ENCODE data around the gene ITGA3.
"Not testable (repeated sequence)": the region's sequence is repeated elsewhere in the genome, so short reads cannot be mapped to it uniquely, and the experiment has no call there.

Gene ITGA3

DNA sequence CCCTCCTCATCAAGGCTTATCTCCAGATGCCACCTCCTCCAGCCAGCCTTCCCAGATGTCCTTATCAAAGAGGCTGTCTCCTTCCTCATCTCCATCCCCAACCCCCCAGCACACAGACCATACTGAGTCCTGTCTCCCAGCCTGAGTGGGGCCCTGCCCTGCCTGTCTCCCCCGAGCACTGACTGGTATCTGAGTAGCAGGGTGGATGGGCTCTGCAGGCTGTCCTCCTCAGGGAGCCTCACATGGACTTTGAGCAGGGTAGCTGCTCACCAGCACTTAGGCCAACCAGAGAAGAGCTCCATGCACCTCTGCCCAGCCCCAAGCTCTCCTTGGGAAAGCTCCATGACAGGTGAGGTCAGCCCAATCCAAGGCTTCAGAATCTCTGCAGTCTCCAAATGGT lies 20.0 kb upstream of the ITGA3 start:
- DNase-seq: no peak

DNA sequence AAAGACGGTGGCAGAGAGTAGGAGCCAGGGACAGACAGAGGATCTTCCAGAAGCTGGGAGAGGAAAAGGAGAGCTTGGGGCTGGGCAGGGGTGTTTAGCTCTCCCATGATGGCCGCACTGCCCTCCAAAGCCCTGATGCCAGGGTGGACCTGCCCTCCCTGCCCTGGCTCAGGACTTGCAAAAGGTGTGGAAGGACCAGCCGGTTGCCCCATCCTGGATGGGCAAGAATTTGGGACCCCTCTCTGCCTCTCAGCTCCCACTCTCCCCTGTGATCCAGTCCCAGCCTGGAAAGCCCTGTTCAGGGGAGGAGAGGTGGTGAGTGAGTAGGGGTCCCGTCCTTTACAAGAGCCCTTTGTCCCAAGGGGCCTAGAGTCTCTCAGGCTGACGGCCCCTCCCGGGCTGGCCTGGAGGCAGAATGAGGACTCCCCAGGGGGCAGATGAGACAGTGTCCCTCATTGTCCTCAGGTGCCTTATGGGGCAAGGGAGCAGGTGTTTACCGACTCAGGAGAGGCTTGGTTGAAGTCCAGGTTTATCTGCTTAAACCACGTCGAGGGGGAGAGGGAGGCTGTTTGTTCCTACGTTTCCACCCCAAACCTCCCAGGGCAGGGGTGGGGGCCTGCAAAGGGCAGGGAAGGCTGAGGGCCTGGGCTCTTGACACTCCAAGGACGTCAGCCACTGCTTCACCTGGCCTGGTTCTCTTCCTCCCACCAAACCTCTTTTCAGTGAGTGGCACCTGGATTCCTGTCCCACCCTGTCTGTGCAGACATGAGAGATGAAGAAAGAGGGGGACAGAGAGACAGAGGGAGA lies 19.3 kb upstream of the ITGA3 start:
- no peak for DNase-seq

DNA sequence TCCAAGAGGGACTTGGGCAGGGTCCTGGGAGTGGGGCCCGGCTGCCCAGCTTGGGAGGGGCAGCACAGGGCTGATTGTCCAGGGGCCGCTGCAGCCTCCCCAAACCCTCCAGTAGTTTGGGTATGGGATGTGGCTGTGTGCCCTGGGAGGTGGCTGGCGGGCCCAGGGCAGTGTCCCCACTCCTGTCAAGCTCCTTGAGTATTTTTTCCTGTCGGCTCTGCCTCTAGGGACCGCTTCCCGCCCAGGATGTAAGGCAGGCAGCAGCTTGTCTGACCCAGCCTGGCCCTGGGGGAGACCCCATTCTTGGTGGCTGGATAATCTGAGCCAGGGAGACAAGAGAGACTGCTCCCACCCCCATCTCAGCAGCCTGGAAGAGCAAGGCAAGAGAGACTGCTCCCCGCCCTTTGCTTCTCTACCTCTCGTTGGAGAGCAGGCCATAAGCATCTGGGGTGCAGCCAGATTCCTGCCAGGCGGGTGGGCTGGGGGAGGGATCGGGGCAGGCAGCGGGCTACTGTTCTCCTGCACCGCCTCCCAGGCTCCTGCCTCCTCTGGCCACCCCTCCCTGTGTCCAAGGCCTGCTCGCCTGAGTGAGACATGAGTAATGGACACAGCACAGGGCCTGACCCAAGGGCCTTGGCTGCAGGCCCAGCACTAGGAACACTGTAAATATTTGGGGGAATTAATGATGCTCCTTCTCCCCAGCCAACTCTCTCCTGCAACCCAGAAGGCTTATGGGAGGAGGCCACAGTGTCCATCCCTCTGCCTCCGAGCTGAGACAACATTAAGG lies 18.4 kb upstream of the ITGA3 start:
- no peak for DNase-seq

DNA sequence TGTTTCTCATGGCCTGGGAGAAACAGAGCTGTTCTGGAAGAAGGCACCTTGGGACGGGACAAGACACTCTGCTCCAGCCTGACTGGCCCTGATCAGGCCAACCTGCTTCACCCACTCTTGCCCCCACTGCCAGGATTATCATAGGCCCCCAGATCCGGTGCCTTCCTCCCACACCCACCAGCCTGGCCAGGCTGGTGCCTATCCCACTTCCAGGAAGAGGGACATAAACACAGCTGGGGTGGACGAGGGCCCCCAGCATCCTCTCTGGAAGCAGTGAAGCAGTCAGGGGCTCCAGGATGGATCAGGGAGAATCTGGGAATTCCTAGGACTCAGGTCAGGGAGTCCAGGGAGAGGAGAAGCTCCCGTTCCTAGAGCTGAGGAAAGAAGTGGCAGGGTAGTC lies 16.9 kb upstream of the ITGA3 start:
- DNase-seq: no peak

DNA sequence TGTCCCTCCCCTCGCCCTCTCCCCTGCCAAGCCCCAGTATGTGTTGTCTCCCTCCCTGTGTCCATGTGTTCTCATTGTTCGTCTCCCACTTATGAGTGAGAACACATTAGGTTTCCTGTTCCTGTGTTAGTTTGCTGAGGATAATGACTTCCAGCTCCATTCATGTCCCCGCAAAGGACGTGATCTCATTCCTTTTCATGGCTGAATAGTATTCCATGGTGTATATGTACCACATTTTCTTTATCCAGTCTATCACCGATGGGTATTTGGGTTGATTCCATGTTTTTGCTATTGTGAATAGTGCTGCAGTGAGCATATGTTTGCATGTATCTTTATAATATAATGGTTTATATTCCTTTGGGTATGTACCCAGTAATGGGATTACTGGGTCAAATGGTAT lies 15.4 kb upstream of the ITGA3 start:
- not testable (repeated sequence) for DNase-seq

DNA sequence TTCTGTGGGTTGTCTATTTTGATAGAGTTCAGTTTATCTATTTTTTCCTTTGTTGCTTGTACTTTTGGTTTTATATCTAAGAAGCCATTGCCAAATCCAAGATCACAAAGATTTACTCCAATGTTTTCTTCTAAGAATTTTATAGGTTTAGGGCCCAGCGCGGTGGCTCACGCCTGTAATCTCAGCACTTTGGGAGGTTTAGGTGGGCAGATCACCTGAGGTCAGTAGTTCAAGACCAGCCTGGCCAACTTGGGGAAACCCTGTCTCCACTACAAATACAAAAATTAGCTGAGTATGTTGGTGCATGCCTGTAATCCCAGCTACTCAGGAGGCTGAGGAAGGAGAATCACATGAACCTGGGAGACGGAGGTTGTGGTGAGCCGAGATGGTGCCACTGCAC lies 13.7 kb upstream of the ITGA3 start:
- no peak for DNase-seq

DNA sequence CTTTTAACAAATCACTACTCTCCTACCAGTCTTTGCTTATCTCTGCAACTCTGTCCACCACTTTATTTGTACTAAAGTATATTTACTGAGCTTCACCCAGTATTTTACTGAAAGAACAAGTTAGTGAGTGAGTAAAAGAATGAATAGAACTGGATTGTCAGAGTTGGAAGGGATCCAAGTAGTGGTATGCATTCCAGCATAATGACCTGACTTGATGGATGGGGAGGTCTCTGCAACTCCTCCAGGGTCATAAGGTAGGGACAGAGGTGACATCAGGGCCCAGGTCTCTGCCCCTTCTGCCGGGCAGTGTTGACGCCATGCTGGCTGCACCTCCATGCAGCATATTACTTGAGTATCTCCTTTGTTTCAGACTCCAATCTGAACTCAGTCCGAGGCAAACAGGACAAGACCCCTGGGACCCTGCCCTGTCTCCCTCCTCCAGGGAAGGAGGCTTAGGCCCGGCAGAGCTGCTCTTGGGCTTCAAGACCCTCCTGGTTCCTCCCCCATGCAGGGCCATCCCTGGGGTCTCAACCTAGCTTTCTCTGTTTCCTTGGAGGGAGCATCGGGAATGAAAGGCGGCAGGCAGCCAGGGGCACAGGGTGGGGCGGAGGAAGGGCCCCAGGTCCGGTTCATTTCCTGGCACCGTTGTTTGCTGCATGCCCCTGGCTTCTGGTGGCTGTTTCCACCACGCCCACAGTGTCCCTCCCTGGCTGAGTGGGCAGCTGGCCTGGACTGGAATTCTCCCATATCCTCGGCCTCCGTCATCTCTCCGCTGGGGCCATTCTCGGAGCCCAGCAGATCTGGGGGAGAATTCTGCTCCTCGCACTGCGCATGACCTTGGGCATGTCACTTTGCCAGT lies 12.4 kb upstream of the ITGA3 start:
- no peak for DNase-seq

DNA sequence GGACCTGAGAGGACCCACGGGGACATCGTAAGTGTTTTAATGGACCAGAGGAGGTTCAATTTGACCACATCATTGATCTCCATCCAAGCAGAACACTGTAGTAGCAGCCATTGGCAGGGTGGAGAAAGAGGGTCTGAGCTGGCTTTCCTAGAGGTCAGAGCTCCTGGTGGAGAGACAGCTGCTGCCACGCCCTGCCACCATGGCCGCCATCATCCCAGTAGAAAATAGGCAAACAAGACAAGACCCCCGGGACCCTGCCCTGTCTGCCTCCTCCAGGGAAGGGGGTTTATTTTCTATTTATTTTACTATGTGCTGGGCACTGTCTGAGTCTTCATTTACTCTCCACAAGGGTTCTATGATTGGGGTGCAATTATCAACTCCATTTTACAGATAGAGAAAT lies 11.4 kb upstream of the ITGA3 start:
- DNase-seq: no peak

DNA sequence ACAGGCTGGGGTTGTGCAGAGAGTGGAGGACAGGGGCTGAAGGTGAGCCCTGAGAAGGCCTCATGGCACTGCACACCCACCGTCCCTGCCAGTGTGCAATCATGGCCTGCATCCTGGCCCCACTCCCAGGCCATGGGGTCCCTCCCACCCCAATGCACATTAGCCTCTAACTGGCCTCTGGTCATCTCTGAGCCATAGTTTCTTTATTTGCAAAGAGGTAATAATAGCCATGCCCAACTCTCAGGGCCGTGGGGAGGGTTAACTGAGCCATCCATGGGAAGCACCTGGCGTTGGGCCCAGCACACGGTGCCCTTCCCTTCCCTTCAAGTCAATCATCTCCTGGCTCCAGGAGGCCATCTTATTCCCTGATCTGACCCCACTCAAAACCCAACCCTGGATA lies 10.8 kb upstream of the ITGA3 start:
- DNase-seq: no peak

DNA sequence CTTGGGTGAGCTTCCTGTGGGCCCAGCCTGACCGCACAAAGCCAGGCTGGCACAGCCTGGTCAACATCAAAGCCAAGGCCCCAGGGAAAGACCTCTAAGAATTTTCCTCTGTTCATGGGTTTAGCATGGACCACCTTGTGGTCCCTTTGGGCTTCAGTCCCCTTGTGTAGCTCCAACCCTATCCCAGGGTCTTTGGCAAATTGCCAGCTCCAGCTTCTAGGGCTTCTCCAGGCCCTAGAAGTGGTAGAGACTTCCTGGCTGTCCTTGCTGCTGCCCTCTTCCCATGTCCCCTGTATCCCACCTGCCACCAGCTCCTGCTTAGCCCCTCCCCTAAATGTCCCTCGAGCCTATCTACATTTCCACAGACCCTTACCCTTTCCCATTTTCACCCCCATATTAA lies 9.7 kb upstream of the ITGA3 start:
- no peak for DNase-seq

DNA sequence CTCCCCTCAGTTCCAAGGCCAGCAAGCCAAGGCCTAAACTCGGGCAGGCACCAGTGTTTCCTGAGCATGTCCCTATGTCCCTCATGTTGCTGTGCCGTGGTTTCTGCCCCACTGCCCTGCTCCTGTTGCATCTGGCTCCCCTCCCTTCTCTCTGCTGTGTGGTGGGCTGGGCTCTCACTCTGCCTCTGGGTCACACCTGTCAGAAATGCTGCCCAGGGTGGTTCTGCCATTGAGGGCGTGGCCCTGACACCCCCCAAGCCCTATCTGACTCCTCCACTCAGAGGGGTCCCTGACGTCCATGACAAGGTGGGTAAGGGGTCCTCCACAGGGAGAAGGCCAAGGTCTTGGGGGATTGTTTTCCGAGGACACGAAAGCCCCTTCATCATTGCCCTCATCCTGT lies 9.2 kb upstream of the ITGA3 start:
- DNase-seq: no peak

DNA sequence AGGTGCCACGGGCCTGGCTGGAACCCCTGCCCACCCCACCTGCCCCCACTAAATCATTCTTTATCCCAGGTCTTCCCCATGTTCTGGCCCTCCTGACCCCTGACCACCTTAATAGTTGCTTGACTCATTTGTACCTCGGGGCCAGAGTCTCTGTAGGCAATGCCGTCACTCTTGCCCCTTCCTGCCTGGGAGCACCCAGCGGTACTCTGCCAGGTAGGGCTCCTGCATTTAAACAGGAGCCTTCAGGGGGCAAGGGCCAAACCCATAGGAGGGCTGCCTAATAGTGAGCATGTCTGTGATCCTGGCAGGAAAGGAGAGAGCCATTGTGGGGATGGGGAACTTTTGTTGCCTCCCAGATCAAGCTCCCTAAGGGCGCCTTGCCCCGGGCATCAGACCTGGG lies 8.8 kb upstream of the ITGA3 start:
- no peak for DNase-seq

DNA sequence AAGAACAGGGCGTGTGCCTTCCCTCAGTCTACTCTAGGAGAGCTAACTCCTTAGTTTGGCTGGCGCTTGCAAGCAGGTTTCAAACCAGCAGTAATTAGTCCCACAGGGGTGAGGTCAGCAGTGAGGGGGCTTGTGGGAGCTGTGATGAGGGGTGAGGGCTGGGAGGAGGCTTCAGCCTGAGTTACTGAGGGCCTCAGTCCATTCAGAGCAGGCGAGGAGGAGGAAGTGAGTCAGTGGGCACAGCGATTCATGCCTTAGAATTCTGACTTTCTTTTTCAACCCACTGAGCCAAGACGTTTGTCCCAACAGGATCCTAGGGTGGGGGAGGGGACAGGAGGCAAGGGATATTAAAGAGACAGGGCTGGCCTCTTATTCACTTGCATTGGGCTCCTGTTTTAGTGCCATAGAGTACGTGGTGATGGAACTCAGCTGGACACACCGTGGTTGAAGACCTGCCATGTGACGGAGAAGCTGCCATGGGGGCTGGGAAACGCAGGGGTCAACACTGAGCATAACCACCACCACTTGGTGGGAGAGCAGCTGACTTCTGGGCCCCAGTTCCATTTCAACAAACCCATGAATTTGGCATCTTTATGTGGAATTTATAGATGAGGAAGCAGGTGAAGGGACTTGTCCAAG lies 8.3 kb upstream of the ITGA3 start:
- no peak for DNase-seq

DNA sequence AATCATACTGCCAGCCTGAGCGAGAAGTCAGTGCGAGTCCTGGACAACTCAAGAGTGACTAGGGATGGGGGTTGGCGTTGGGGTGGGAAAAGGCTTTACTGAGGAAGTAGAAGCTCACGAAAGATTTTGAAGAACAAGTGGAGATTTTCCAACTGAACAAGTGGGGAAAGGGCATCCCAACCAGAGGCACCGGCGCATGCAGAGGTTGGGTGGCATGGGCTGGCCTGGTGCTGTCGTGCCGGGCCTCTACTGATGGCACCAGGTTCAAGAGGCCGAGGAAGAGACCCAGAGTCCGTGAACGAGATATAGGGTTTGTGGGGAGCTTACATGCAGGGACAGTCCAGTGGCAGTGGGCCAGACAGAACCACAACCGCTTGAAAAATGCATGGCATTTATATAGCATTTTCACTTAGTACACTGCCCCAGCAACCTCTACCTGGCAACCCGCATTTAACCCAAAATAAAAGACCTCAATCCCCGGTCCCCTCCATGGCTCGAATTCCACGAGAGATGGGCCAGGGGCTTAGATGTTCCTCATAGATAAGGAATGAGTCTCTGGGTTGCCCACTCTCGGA lies 7.7 kb upstream of the ITGA3 start:
- no peak for DNase-seq

DNA sequence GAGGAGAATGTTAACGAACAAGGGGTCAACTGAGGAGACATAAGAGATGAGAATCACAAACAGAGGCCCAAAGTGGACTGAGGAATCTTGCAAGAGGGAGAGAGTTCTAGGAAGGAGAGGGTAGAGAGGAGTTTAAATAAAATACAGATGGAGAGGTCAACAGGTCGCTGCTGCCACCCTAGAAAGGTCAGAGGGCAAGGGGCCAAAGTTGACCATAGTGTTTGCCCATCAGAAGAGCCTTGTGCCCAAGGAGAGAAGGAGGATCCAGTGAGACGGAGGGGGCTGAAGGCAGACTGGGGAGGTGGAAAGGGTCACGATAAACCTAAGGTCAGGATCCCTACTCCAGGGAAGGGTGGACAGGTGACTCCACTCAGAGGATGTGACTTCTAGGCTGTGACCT lies 6.9 kb upstream of the ITGA3 start:
- no peak for DNase-seq

DNA sequence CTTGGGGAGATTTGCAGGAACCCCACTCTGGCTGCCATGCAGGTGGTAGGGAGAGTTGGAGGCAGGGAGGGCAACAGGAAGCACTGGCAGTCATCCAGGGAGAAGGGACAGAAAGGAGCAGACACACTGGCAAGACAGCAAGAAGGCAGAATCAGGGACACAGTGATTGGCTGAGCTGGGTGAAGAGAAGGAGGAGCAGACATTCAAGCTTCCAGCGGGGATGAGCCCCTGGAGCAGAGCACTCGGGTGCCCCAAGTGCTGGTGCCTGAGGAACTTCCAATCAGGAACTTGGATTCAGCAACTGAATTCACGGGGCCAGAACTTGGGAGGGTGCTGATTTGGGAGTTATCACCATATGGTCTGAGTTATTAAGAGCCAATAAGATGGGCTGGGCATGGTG lies 6.3 kb upstream of the ITGA3 start:
- no peak for DNase-seq

DNA sequence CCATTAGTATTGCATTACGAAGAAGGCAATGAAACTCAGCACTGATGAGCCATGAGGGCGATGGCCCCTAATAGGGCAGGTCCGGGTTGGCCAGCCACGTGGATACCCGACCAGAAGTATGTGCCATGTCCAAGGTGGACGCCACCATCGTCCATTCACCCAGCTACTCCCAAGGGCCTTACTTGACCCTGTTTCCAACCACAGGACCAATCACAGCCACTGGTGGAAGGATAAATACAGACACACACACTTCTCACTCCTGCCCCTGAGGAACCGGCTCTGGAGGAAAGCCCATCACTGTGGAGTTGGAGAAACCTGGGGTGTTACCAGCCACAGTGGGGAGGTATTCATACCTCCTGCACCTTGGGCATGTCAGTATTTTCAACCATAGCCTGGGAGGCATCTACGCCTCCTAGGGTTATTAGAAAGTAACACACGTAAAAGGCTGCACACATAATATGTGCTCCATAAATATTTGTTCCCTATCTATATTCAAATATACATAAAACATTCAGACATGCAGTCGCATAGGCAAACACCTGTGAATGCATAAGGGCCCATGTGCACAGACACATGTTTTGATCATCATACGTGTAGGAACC lies 5.4 kb upstream of the ITGA3 start:
- no peak for DNase-seq

DNA sequence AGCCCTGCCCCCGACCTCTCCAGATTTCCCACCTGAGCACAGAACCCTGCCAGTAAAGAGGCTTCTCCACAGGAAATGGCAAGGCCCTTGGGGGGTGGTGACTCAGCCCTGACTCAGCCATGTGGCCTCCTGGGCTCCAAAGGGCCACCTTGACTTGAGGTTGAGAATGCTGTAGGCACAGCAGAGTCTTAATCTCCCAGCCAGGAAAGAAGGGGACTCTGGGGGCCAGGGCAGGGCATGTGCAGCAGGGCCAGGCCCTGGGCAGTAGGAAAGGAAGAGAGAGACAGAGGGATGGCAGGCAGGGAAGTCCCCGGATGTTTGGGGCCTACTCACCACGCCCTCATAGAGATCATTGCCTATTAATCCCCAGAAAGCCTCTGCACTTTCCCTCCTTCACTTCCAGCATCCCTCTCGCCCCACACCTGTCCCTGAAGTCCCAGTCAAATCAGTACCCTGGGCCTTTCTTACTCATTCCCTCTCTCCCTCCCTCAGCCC lies 4.8 kb upstream of the ITGA3 start:
- no peak for DNase-seq

DNA sequence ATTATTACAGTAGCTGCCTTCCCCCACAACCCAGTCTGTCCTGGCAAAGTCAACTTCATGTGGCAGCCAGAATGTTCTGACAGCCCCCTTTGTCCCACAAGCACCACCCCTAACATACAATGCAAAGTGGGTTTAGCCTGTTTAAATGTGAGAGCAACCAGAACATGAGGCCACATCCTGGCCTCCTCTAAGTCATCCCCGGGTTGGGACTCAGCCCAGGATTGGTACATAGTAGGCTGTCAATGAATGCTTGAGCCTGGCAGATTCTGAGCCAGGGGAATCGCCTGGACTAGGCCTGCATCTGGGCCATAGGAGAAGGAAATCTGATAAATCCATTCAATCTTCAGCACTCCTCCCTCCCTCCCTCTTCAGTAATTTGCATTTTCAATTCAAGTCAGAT lies 4.3 kb upstream of the ITGA3 start:
- DNase-seq: no peak

DNA sequence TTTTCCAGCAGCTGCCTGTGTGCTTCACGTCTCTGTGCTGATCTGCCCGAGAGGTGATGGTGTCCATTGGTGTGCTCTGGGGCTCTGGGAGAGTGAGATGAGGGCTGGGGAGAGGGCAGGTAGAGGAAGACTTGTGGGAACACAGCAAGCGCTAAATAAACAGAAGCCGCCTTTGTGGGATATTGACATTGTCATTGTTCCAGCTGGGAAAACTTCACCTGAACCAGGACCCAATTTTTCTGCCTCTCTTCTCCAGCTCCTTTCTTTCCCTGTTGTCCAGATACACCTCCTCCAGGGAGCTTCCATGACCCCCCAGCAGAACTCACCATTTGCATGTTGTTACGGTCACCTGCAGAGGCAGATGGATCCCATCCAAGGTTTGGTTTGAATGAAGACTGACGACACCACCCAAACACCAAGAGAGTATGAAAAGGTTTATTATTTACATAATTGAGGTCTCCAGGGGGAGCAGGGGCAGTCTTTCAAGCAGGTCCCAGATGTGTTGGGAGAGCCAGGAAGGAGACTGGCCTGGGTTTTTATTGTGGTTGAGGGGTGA lies 3.6 kb upstream of the ITGA3 start:
- no peak for DNase-seq

DNA sequence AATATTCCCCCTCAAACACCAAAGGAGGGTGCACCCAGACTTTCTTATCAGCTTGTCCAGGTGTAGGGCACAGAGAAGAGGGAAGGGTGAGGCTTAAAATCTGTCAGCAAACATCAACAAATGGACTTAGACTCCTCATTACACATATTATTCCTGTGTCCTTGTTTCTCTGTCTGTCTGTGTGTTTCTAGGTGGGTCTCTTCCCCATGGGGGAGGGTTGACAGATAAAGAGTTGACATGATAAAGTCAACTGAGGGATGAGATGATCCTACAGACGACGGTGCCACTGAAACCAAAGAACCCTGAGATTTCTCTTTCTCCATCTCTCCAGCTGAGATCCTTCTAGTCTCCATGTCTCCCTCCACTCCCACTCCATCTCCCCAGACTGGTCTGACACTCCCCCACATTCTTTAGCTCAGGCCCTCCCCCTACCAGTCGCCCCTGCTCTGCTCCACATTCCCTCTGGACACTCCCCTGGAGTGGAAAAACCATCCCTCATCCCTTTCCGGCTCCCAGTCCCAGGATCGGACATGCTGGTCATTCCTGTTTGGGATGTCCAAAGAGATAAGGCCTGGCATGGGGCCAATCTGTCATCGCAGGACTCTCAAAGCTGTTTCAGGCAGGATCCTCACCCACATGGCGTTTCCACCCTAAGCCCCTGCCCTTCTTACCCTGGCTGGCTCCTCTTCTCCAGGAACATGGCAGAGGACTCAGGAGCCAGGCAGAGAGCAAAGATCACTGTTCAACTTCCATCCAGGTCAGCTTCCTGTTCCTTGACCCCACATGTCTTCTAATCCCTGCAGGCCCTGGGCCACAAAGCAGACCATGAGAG lies 2.9 kb upstream of the ITGA3 start:
- DNase-seq: no peak
